Measurements from ENCODE around the gene BCL2L11.

DNA sequence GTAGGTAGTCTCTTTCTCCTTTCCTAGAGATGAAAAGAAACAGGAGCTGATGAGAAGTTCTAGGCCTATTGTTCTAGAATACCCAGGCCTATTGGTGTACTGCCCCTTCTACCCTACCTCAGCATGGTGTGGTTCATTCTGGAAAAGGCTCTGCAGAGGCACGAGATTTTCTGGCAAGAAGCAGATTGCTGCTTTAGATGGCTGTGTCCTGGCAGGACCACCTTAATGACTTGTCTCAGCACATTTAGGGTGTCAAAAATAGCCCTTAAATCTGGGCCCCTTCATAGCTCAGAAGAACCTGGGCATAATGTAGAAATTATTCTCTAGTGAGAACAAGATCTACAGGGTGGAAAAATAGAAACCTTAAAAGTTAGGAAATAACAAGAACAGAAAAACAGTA is 87.9 kb downstream of the BCL2L11 start:
- TF ChIP-seq EZH2 (IDR thresholded peaks at IDR 0.05; ENCODE audit: borderline replicate concordance, low read depth, low read length, poor library complexity, severe bottlenecking) = no peak
- TF ChIP-seq, protein P1, sequence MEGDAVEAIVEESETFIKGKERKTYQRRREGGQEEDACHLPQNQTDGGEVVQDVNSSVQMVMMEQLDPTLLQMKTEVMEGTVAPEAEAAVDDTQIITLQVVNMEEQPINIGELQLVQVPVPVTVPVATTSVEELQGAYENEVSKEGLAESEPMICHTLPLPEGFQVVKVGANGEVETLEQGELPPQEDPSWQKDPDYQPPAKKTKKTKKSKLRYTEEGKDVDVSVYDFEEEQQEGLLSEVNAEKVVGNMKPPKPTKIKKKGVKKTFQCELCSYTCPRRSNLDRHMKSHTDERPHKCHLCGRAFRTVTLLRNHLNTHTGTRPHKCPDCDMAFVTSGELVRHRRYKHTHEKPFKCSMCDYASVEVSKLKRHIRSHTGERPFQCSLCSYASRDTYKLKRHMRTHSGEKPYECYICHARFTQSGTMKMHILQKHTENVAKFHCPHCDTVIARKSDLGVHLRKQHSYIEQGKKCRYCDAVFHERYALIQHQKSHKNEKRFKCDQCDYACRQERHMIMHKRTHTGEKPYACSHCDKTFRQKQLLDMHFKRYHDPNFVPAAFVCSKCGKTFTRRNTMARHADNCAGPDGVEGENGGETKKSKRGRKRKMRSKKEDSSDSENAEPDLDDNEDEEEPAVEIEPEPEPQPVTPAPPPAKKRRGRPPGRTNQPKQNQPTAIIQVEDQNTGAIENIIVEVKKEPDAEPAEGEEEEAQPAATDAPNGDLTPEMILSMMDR (conservative IDR thresholded peaks at IDR 0.05; ENCODE audit: low read depth, low read length) = no peak
